Measurements from ENCODE around the gene RNF145.

DNA sequence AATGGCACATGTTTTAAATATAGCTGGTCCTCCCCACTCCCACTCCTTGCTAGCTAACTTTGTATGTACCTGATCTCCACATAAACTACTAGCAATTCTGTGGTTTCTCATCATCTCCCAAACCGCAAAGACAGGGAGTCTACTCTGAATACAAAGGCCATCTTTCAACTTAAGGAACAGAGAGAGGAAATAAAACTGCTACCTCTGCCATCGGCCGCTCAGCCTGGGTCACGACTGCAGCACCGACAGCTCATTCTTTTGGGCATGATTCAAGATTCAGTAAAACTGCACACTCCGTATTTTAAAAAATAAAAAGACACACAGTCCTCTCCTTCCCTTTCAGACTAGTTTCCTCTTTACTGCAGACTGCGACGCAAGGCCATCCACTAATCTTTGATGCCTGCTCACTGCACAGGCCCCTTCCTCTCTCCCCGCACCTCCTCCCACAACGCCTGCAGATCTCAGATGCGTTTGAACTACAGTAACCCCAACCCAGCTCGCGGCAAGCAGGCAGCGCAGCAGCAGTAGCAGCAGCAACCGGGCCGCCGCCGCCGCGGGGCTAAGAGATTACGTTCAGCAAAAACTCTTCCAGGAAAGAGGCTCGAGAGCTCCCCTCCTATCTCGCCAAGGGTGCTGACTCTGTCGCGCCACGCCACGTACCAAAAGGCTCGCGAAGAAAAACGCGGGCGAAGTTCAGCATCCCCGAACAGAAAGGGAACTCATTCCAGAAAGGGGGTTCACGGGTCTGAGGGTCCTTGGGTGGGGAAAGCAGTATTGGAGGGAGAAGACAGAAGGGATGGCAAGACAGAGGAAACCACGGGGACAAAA, 1.5 kb downstream of the RNF145 start:
- TF ChIP-seq POLR2AphosphoS5 (IDR thresholded peaks at IDR 0.05) (peak; percentile 64 to 83 (median 72)), CTCF (IDR thresholded peaks at IDR 0.05) (no peak), EP300 (IDR thresholded peaks at IDR 0.05) (no peak)
